Activated CD4-positive, alpha-beta T cell treated with anti-CD3 and anti-CD28 coated beads, Interleukin-2, Interleukin-4, amounts not matched to agents 100 ng/mL and 50 ng/mL, durations not matched to agents 16 hours and 8 hours (primary cell): Measurements from ENCODE around the gene RNF207.

Experiments
- DNase-seq: peaks from one replicate; pipeline ENCODE4 v3.0.0-alpha.2; 2020; ENCODE audit warnings: low spot score

The RNF207 gene

GRCh38 chr1:6269720-6270400, 63.9 kb downstream of the RNF207 start:
- no peak for DNase-seq

GRCh38 chr1:6270401-6270800, 64.5 kb downstream of the RNF207 start:
- DNase-seq: no peak
